NCI-H2196 treated with DMSO at 0.1 percent for 48 hours (cell line): Measurements from ENCODE around the gene HINT2.

ENCODE experiments used
- DNase-seq: peaks from one replicate; lab custom pipeline; 2025; ENCODE audit not compliant: unreplicated experiment; lab: John Stamatoyannopoulos, UW

HINT2 gene

GRCh38 chr9:35781066-35781465, 33.8 kb downstream of the HINT2 start:
- no peak for DNase-seq

GRCh38 chr9:35778496-35778895, 36.3 kb downstream of the HINT2 start:
- no peak for DNase-seq

GRCh38 chr9:35776018-35776417, 38.8 kb downstream of the HINT2 start:
- peak; percentile 50 for DNase-seq

GRCh38 chr9:35774907-35775635, 39.8 kb downstream of the HINT2 start:
- DNase-seq: no peak

- no peak for DNase-seq
Observed at GRCh38 chr9:35771943-35772342, 42.9 kb downstream of the HINT2 start.

GRCh38 chr9:35771534-35771933, 43.3 kb downstream of the HINT2 start:
- DNase-seq: peak; percentile 65

GRCh38 chr9:35771075-35771433, 43.8 kb downstream of the HINT2 start:
- peak; percentile 43 for DNase-seq

- no peak for DNase-seq
Observed at GRCh38 chr9:35769763-35770162, 45.1 kb downstream of the HINT2 start.

GRCh38 chr9:35767458-35767857, 47.4 kb downstream of the HINT2 start:
- DNase-seq: no peak

GRCh38 chr9:35766997-35767396, 47.8 kb downstream of the HINT2 start:
- no peak for DNase-seq

GRCh38 chr9:35763803-35764202, 51.0 kb downstream of the HINT2 start:
- no peak for DNase-seq

GRCh38 chr9:35763181-35763580, 51.7 kb downstream of the HINT2 start:
- DNase-seq: no peak
